ENCODE measurements around the gene PTPRO. TPM values are rescaled to one million over a fixed set of nuclear protein-coding genes. Genes with fewer than 3 reads are reported as not detected.
A peak's percentile ranks its signal among the peaks of the same experiment; 100 is the strongest.

Gene PTPRO
- total RNA-seq, 1 donor from 2014 or later: not detected

- no peak for DNase-seq
Observed at GRCh38 chr12:15528666-15529065, 206.4 kb downstream of the PTPRO start.

GRCh38 chr12:15530361-15530760, 208.1 kb downstream of the PTPRO start:
- DNase-seq: no peak

GRCh38 chr12:15532364-15532977, 210.2 kb downstream of the PTPRO start:
- peak; percentile 70 for DNase-seq

GRCh38 chr12:15534322-15534721, 212.0 kb downstream of the PTPRO start:
- DNase-seq: peak; percentile 28

GRCh38 chr12:15534874-15535273, 212.6 kb downstream of the PTPRO start:
- DNase-seq: no peak

- no peak for DNase-seq
Observed at GRCh38 chr12:15535352-15535781, 213.1 kb downstream of the PTPRO start.

GRCh38 chr12:15536446-15536845, 214.1 kb downstream of the PTPRO start:
- DNase-seq: no peak

GRCh38 chr12:15538881-15539280, 216.6 kb downstream of the PTPRO start:
- DNase-seq: no peak

- no peak for DNase-seq
Observed at GRCh38 chr12:15540005-15540404, 217.7 kb downstream of the PTPRO start.

- peak; percentile 28 for DNase-seq
Observed at GRCh38 chr12:15540469-15540872, 218.2 kb downstream of the PTPRO start.

- no peak for DNase-seq
Observed at GRCh38 chr12:15541996-15542631, 219.8 kb downstream of the PTPRO start.

GRCh38 chr12:15543347-15543746, 221.0 kb downstream of the PTPRO start:
- no peak for DNase-seq

GRCh38 chr12:15544589-15544988, 222.3 kb downstream of the PTPRO start:
- peak; percentile 16 for DNase-seq

GRCh38 chr12:15545334-15545733, 223.0 kb downstream of the PTPRO start:
- no peak for DNase-seq

- no peak for DNase-seq
Observed at GRCh38 chr12:15546102-15546701, 223.9 kb downstream of the PTPRO start.

GRCh38 chr12:15547063-15547462, 224.8 kb downstream of the PTPRO start:
- no peak for DNase-seq

GRCh38 chr12:15547691-15548090, 225.4 kb downstream of the PTPRO start:
- DNase-seq: no peak

- DNase-seq: no peak
Observed at GRCh38 chr12:15550793-15551192, 228.5 kb downstream of the PTPRO start.

- DNase-seq: no peak
Observed at GRCh38 chr12:15555446-15555845, 233.1 kb downstream of the PTPRO start.

GRCh38 chr12:15556411-15557102, 234.2 kb downstream of the PTPRO start:
- no peak for DNase-seq

- no peak for DNase-seq
Observed at GRCh38 chr12:15558915-15559528, 236.7 kb downstream of the PTPRO start.

- DNase-seq: no peak
Observed at GRCh38 chr12:15561396-15561795, 239.1 kb downstream of the PTPRO start.

GRCh38 chr12:15562263-15562662, 240.0 kb downstream of the PTPRO start:
- no peak for DNase-seq

Measured in dermis blood vessel endothelial cell (primary cell).